Endodermal cell (in vitro differentiated cells): ENCODE data around the gene TSKU. TPM values are rescaled to one million over a fixed set of nuclear protein-coding genes. Genes with fewer than 3 reads are reported as not detected.

Experiments
- DNase-seq: peaks from one replicate; pipeline ENCODE4 v3.0.0-alpha.2; 2017
- H3K27ac ChIP-seq: 2 replicates; pipeline ENCODE4 v1.5.1; 2013; ENCODE audit warnings: mild to moderate bottlenecking, low read depth, low read length, moderate library complexity
- H3K27me3 ChIP-seq: 2 replicates; pipeline ENCODE4 v1.6.1; 2013; ENCODE audit warnings: mild to moderate bottlenecking, low read length, moderate library complexity; ENCODE audit not compliant: insufficient read depth, control insufficient read depth, poor library complexity, severe bottlenecking
- H3K36me3 ChIP-seq: 2 replicates; pipeline ENCODE4 v1.7.0; 2013; ENCODE audit warnings: mild to moderate bottlenecking, low read length, moderate library complexity; ENCODE audit not compliant: control insufficient read depth, insufficient read depth
- H3K4me1 ChIP-seq: one replicate; pipeline ENCODE4 v1.7.0; 2013; ENCODE audit warnings: low read length; ENCODE audit not compliant: control insufficient read depth, insufficient read depth
- H3K4me3 ChIP-seq: 2 replicates; pipeline ENCODE4 v1.5.1; 2013; ENCODE audit warnings: mild to moderate bottlenecking, low read length, moderate library complexity
- H3K9ac ChIP-seq: 2 replicates; pipeline ENCODE4 v1.6.1; 2013; ENCODE audit warnings: mild to moderate bottlenecking, low read length, moderate library complexity; ENCODE audit not compliant: poor library complexity, severe bottlenecking; ENCODE audit errors: extremely low read depth
- H3K9me3 ChIP-seq: 2 replicates; pipeline ENCODE4 v1.6.1; 2013; ENCODE audit warnings: mild to moderate bottlenecking, low read length, moderate library complexity; ENCODE audit not compliant: control insufficient read depth
- H3K27ac Mint-ChIP-seq: 2 replicates; pipeline ENCODE4 v1.8.0; 2020; ENCODE audit warnings: mixed read lengths
- H3K27me3 Mint-ChIP-seq: 2 replicates; pipeline ENCODE4 v1.8.0; 2021; ENCODE audit warnings: mild to moderate bottlenecking, mixed read lengths; ENCODE audit not compliant: insufficient read depth
- H3K36me3 Mint-ChIP-seq: 2 replicates; pipeline ENCODE4 v1.8.0; 2020; ENCODE audit warnings: low read depth, mixed read lengths
- H3K4me1 Mint-ChIP-seq: 2 replicates; pipeline ENCODE4 v1.8.0; 2020; ENCODE audit warnings: mixed read lengths
- H3K4me3 Mint-ChIP-seq: 2 replicates; pipeline ENCODE4 v1.8.0; 2020; ENCODE audit warnings: mild to moderate bottlenecking, moderate library complexity, mixed read lengths
- H3K9me3 Mint-ChIP-seq: 2 replicates; pipeline ENCODE4 v1.8.0; 2020; ENCODE audit warnings: mild to moderate bottlenecking, mixed read lengths
- CTCF ChIP-seq: fragments of 200-600 bp; sonication (generic); conservative IDR thresholded peaks from 2 replicates; pipeline ENCODE4 v1.5.0; 2021; ENCODE audit warnings: antibody characterized with exemption, mild to moderate bottlenecking
- WGBS, 2 experiments: methylation state at CpG; one replicate each; pipeline versions ENCODE4 v1.1.5 to v1.1.7; 2013; ENCODE audit warnings: missing lambda C conversion rate in 2 of 2, mixed read lengths in 1 of 2; ENCODE audit not compliant: insufficient coverage in 1 of 2, insufficient read length in 1 of 2; 5-methylcytosine and 5-hydroxymethylcytosine counted together
- total RNA-seq, 2 donors: library from RNA; stranded (reverse); fragmentation: NEBNext Ultra II Directional in 1 of 2; extraction: Animal tissue kit (Norgen Biotek cat#: 25700) in 1 of 2; gene quantifications; 2 replicates in 1 of 2; 3 replicates in 1 of 2; pipeline ENCODE4 v1.2.1, GENCODE V29; 2021

Gene TSKU
- total RNA-seq, 2 donors from 2014 or later = 105 to 130 TPM

GRCh38 chr11:76759092-76759491 lies 24.1 kb upstream of the TSKU start:
- Histone ChIP-seq H3K9ac (no peak overlapping the region), H3K4me3 (no peak overlapping the region), H3K4me1 (peaks cover 29% of the 10 kb centered on the region), H3K27me3 (no peaks in the 10 kb centered on the region), H3K27ac (no peak overlapping the region), H3K9me3 (no peaks in the 10 kb centered on the region), H3K36me3 (no peaks in the 10 kb centered on the region)
- Mint-ChIP-seq H3K27ac (peak overlapping the region; percentile 87), H3K9me3 (no peaks in the 10 kb centered on the region), H3K36me3 (no peaks in the 10 kb centered on the region), H3K4me1 (peaks cover 56% of the 10 kb centered on the region), H3K4me3 (no peak overlapping the region), H3K27me3 (no peaks in the 10 kb centered on the region)
- no peak for TF ChIP-seq CTCF
- DNase-seq = peak; percentile 87

GRCh38 chr11:76759517-76759916 lies 23.6 kb upstream of the TSKU start:
- H3K36me3 Mint-ChIP-seq = no peaks in the 10 kb centered on the region
- WGBS, 2 experiments = 81 to 100% methylated on average over 1 to 2 of the region's 2 CpGs
- peak overlapping the region; percentile 87 for H3K27ac Mint-ChIP-seq
- no peak for DNase-seq
- H3K4me1 ChIP-seq = peaks cover 29% of the 10 kb centered on the region
- no peak for TF ChIP-seq CTCF
- no peaks in the 10 kb centered on the region for H3K9me3 Mint-ChIP-seq
- H3K4me1 Mint-ChIP-seq = peaks cover 60% of the 10 kb centered on the region
- no peaks in the 10 kb centered on the region for H3K27me3 Mint-ChIP-seq
- H3K9ac ChIP-seq = no peak overlapping the region
- no peak overlapping the region for H3K27ac ChIP-seq
- no peak overlapping the region for H3K4me3 Mint-ChIP-seq
- no peaks in the 10 kb centered on the region for H3K27me3 ChIP-seq
- no peak overlapping the region for H3K4me3 ChIP-seq
- no peaks in the 10 kb centered on the region for H3K36me3 ChIP-seq
- no peaks in the 10 kb centered on the region for H3K9me3 ChIP-seq

- no peaks in the 10 kb centered on the region for H3K36me3 ChIP-seq
- Mint-ChIP-seq H3K36me3 (no peaks in the 10 kb centered on the region), H3K4me1 (peaks cover 63% of the 10 kb centered on the region), H3K4me3 (no peak overlapping the region), H3K27ac (peak overlapping the region; percentile 80), H3K27me3 (no peaks in the 10 kb centered on the region), H3K9me3 (no peaks in the 10 kb centered on the region)
- H3K9me3 ChIP-seq = no peaks in the 10 kb centered on the region
- H3K4me1 ChIP-seq = peaks cover 29% of the 10 kb centered on the region
- DNase-seq = no peak
- no peaks in the 10 kb centered on the region for H3K27me3 ChIP-seq
- H3K9ac ChIP-seq = no peak overlapping the region
- H3K4me3 ChIP-seq = peak overlapping the region; percentile 11
- WGBS, 2 experiments = 78 to 89% methylated on average over 2 to 4 of the region's 4 CpGs
- no peak overlapping the region for H3K27ac ChIP-seq
- no peak for TF ChIP-seq CTCF
These were observed 22.9 kb upstream of the TSKU start for GRCh38 chr11:76760236-76760635.
